ENCODE results near the gene C17orf67. TPM values are rescaled to one million over a fixed set of nuclear protein-coding genes. Genes with fewer than 3 reads are reported as not detected.

C17orf67 gene
- total RNA-seq, 1 experiment from 2014 or later = 1.0 TPM

DNA sequence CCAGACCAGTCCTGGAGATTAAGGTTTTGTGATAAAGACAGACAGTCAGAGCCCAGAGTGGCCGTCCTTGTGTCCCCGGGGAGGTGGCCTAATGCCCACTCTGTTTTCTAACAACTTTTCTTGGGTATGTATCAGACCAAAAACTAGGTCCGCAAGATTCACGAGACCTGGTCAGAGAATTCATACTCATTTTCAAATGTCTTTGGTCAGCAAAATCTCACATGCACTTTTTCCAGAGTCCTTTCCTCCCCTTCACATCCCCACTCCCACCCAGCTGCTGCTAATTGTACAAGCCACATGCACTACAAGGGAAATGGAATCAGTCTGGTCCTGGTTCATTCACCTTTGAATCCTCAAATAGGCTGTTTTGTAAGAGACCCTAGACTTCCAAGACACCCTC lies 61.7 kb downstream of the C17orf67 start:
- no peak overlapping the region for H2AK5ac ChIP-seq (ENCODE audit: insufficient read length, low read length)
- no peaks in the 10 kb centered on the region for H4K20me1 ChIP-seq (ENCODE audit: control insufficient read depth, insufficient read depth, insufficient read length)
- no peak overlapping the region for H3K18ac ChIP-seq (ENCODE audit: insufficient read length, low read depth, low read length)
- H3K79me2 ChIP-seq (ENCODE audit: insufficient read depth, low read length) = no peaks in the 10 kb centered on the region
- H3K9me3 ChIP-seq (ENCODE audit: control insufficient read depth, low read depth, low read length) = no peaks in the 10 kb centered on the region
- no peaks in the 10 kb centered on the region for H3K23me2 ChIP-seq (ENCODE audit: insufficient read length, low read depth, low read length, poor library complexity, severe bottlenecking)
- no peak overlapping the region for H3K56ac ChIP-seq (ENCODE audit: insufficient read length, low read depth, low read length)
- no CpG with 5 or more reads among the region's 4 CpGs for WGBS (ENCODE audit: extremely low coverage, insufficient read length, low lambda C conversion rate)
- Mint-ChIP-seq H3K4me1 (no peaks in the 10 kb centered on the region), H3K36me3 (ENCODE audit: insufficient read depth in 1 of 3, low read depth in 3 of 3) (no peaks in the 10 kb centered on the region), H3K4me3 (no peak overlapping the region), H3K27ac (no peak overlapping the region), H3K27me3 (ENCODE audit: low read depth) (peaks cover 7% of the 10 kb centered on the region), H3K9me3 (no peaks in the 10 kb centered on the region; a peak in 1 of 5 replicates)
- H3K9ac ChIP-seq (ENCODE audit: extremely low read depth, insufficient read length, low read length) = no peak overlapping the region
- H3T11ph ChIP-seq (ENCODE audit: low read length) = no peak overlapping the region
- H4K8ac ChIP-seq (replicated peaks; ENCODE audit: insufficient read length, low read depth, low read length) = no peak overlapping the region
- H2AFZ ChIP-seq (ENCODE audit: low read length) = no peak overlapping the region
- no peak overlapping the region for H2BK20ac ChIP-seq (ENCODE audit: low read depth, low read length, poor library complexity, severe bottlenecking)
- H3K79me1 ChIP-seq (ENCODE audit: insufficient read depth, low read depth, low read length, poor library complexity, severe bottlenecking) = no peaks in the 10 kb centered on the region
- no peaks in the 10 kb centered on the region; the same call in 1 of the 2 replicates for H3K27me3 ChIP-seq (ENCODE audit: insufficient read depth, low read length)
- H2BK12ac ChIP-seq (ENCODE audit: insufficient read length, low read depth, low read length) = no peak overlapping the region
- no peak overlapping the region for H3K27ac ChIP-seq (ENCODE audit: insufficient read length, low read depth, low read length)
- no peak overlapping the region for H3K23ac ChIP-seq (ENCODE audit: insufficient read length, low read depth, low read length)
- no peak overlapping the region for H2BK15ac ChIP-seq (ENCODE audit: low read depth, low read length)
- H3K14ac ChIP-seq (ENCODE audit: insufficient read depth, low read length) = no peak overlapping the region
- H2BK120ac ChIP-seq (ENCODE audit: low read depth, low read length, poor library complexity, severe bottlenecking) = no peak overlapping the region
- H4K91ac ChIP-seq (ENCODE audit: insufficient read length, low read depth, low read length) = no peak overlapping the region
- H3K4me1 ChIP-seq (ENCODE audit: insufficient read depth, low read length) = no peaks in the 10 kb centered on the region
- no peak overlapping the region for H3K4me2 ChIP-seq (ENCODE audit: insufficient read depth, insufficient read length, low read length)
- DNase-seq = no peak
- no peak overlapping the region for H3K4ac ChIP-seq (ENCODE audit: low read depth, low read length)
- H4K5ac ChIP-seq (ENCODE audit: insufficient read length, low read depth, low read length) = no peak overlapping the region
- TF ChIP-seq, protein P1, sequence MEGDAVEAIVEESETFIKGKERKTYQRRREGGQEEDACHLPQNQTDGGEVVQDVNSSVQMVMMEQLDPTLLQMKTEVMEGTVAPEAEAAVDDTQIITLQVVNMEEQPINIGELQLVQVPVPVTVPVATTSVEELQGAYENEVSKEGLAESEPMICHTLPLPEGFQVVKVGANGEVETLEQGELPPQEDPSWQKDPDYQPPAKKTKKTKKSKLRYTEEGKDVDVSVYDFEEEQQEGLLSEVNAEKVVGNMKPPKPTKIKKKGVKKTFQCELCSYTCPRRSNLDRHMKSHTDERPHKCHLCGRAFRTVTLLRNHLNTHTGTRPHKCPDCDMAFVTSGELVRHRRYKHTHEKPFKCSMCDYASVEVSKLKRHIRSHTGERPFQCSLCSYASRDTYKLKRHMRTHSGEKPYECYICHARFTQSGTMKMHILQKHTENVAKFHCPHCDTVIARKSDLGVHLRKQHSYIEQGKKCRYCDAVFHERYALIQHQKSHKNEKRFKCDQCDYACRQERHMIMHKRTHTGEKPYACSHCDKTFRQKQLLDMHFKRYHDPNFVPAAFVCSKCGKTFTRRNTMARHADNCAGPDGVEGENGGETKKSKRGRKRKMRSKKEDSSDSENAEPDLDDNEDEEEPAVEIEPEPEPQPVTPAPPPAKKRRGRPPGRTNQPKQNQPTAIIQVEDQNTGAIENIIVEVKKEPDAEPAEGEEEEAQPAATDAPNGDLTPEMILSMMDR (conservative IDR thresholded peaks at IDR 0.05) = no peak
- H2BK5ac ChIP-seq (ENCODE audit: insufficient read length, low read length) = no peak overlapping the region

All from H9 (cell line).